ENCODE results near the gene HOXC5.

HOXC5 gene

DNA sequence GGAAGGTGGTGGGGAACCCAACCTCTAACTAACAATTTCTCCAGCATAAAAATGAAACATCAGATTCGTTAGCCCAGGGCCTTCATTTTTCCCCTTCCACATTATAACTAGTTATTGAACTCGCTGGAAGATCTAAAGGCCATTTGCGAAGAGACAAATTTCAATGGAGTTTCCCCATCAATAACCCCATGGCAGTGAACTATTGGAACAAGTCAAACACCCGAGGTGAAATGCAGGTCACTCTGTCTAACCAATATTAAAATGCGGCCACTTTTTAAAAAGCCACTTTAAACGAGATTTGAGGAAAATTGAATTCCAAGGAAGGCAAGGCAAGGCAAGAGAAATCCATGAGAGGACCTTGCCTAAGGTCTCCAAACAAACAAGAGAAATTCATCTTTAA is 16.3 kb downstream of the HOXC5 start:
- DNase-seq = no peak

DNA sequence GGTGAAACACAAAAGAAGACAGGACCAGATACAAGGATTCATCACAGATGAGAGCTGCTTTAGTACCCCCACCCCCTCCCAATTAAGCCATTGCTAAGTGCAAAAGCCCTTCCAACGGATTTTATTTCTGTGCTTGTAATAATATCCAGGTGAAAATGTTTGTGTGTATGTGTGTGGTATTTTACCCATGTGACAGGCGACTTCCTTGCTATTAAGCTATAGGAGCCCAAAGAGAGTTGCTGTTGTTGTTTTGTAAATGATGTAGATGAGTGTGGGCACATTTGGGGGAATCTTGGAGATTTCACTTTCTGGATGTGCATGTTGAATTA is 17.6 kb downstream of the HOXC5 start:
- DNase-seq = no peak

DNA sequence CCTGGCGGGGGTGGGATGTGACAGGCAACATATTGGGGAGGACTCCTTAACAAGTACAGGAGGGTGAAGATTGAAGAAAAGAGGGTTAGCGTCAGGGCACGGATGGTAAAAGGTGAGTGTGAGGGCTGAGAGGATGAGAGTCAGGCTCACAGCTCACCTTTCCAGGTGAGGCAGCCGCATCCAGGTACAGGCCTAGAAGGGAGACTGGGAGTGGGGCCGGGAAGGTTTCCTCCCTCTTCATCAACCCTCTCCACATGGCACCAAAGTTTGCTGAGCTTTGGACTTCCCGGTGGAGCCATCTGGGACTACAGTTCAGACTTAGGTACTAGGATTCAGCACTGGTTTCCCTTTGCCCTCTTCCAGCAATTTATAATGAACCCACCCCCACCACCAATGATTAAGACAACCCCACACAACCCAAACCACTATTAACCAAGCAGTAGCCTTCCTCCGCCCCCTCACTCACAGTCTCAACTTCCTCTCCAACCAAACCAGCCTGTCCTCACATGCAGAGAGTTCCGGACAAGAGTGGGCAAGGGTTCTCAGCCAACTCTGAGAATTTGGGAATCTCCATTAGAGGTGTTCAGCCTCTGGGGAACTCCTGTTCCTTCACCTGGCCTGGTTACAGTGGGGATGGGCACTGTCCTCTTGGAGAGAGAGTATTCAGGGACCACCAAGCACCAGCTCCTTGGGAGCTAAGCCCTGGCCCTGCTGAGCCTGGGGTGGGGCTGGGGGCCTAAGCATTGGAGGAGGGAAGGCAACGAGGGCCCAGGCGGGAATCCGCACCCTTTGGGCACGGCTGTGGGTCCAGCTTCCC is 18.4 kb downstream of the HOXC5 start:
- no peak for DNase-seq

DNA sequence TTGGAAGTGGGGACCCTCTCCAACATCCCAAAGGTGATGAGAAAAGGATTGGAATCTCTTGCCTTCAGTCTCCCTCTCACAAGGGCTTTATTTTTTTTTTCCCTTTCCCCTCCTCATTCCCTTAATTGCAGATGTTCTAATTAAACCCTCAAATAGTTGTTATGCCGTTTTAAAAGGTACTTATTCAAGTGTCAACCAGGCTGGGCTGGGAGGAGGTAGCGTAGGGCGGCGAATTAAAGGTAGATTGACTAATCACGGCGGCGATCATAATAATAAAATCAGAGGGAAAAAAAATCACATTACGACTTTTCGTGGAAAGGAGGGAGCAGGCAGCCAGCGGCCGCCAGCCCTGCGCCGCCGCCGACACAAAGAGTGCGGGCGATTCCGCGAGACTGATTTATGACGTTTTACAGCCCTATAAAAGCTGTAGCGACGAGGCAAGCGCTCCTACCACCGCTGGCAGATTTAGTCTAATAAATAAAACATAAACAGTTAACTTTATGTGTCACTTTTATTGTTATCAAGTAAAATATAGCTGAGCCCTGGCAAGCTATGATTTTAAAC is 19.1 kb downstream of the HOXC5 start:
- no peak for DNase-seq

DNA sequence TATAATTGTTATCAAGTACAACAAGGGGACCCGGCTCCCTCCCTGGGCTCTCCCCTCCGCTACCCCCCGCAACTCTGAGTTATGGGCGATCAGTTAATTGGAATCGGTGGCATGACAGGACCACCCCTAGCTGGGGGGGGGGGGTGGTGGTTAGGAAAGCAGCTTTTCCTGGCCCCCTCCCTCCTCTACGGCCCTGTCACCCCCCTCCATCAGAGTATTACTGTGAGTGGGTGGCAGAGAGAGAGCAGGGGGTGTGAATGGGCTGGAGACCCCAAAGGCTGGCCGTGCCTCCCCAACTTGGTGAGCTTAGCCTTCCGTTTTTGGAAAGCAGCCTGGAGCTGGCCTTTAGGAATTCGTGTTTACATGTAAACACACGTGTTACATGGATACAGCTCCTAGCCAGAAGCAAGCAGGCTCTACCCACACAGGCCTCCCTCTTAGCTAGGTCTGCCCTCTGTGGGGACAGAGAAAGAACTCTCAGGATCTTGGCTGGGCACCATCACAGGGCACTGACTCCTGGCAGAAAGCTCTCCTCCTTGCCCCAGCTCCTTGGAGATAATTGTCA is 19.7 kb downstream of the HOXC5 start:
- DNase-seq = no peak

DNA sequence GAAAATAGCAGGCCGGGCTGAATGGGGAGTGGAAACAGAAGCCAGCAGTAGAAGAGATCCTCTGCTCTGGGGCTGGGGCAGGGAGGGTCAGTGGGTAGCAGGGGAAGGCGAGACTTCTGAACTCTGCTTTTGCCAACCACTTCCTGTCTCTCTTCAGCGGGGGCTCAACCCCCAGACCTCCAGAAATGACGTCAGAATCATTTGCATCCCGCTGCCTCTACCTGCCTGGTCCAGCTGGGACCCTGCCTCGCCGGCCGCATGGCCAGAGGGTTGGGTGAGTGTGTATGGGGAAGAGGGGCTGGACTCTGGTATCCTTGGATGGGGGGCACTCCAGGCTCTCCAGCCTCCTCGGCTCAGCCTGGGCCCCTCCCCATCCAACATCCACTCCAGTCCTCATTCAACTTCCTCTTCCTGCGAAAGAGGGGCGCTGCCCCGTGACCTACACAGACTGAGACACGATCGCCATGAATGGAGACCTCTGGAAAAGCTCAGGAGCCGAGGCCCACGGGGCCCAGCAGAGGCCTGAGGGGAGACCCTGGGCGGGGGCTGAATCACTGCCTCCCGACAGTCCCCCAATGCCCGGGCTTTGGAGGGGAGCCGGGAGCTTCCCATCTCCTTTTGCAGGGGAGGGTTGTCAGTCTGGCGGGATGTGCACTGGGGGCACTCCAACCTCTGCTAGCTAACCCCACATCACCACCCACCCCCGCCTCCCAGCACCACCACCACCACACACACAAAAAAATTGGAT is 20.3 kb downstream of the HOXC5 start:
- no peak for DNase-seq

DNA sequence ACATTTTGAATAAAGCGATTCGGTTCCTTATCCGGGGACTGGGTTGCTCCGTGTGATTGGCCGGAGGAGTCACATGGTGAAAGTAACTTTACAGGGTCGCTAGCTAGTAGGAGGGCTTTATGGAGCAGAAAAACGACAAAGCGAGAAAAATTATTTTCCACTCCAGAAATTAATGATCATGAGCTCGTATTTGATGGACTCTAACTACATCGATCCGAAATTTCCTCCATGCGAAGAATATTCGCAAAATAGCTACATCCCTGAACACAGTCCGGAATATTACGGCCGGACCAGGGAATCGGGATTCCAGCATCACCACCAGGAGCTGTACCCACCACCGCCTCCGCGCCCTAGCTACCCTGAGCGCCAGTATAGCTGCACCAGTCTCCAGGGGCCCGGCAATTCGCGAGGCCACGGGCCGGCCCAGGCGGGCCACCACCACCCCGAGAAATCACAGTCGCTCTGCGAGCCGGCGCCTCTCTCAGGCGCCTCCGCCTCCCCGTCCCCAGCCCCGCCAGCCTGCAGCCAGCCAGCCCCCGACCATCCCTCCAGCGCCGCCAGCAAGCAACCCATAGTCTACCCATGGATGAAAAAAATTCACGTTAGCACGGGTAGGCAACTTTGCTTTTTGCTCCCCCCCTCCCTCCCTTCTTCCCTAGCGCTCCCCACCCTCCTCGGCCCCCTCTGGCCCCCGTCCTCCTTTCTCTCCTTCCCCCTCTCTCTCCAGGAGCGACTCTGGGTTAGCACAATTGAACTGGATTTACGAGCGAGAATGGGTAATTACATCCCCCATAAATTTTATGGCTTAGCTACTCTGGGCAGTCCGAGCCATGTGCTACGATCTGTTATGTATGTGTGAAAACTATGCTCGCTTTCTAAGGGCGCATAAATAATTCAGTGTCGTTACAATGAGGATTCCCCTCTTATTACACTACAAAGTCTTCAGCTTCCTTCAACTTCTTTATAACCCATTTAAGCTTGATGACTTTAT is 21.2 kb downstream of the HOXC5 start, which contains the start of gene HOXC4:
HOXC4 (plus strand) TSS at position 85 of the 991 bp plus-strand sequence; CDS start at position 173, 88 bp downstream.
- DNase-seq = no peak

DNA sequence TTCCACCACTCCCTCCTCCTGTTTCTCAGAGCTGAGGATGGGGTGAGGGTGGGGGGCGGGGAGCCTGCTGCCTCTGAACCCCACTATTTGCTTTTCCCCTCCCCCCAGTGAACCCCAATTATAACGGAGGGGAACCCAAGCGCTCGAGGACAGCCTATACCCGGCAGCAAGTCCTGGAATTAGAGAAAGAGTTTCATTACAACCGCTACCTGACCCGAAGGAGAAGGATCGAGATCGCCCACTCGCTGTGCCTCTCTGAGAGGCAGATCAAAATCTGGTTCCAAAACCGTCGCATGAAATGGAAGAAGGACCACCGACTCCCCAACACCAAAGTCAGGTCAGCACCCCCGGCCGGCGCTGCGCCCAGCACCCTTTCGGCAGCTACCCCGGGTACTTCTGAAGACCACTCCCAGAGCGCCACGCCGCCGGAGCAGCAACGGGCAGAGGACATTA is 21.9 kb downstream of the HOXC5 start:
- DNase-seq = no peak

DNA sequence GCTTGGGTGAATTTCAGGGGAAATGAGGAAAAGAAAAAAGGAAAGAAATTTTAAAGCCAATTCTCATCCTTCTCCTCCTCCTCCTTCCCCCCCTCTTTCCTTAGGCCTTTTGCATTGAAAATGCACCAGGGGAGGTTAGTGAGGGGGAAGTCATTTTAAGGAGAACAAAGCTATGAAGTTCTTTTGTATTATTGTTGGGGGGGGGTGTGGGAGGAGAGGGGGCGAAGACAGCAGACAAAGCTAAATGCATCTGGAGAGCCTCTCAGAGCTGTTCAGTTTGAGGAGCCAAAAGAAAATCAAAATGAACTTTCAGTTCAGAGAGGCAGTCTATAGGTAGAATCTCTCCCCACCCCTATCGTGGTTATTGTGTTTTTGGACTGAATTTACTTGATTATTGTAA is 22.7 kb downstream of the HOXC5 start:
- DNase-seq = no peak

DNA sequence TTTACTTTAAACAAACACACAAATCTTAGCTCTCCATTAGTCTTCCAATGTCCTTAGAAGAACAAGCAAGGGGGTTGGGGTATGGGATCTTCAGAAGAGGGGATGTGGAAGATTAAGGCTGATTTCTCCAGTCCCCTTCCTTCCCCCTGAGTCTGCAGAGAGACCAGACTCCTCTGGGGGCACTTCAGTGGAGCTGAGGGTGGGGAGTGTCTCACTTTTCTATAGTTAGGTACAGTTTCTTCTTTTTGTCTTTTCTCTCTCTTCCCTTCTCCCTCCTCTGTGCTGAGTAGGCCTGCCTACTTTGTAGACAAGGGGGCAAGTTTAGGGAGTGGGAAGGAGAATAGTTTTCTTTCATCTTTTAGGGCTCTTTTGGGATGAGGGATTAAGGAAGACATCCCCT is 23.3 kb downstream of the HOXC5 start:
- no peak for DNase-seq

DNA sequence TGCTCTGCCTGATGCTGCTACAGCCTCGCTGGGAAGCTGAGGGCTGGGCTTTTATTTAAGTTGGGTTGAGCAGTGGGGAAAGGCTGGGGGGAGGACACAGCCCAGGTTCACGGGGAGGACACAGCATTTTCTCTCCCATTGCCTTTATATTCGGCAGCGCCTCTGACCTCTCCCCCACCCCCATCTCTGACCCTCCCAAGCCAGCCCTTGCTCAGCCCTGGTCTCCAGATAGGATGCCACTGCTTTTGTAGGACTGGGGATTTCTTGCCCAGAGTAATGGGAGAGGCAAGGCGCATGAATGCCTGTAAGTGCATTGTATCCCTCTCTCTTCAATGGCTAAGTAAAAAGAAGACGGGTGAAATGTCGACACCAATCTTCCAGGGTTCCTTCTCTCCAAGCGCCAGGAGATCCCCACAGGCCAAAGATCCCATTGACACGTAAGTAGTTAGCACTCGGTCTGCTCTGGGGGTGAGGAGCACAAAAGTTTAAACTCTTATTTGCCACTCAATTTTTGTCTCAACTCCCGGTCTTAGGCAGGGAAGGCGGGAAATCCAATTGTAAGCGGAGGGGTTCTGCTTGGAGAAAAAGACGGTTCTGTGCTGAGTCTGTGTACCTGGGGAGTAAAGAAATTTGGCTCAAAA is 25.4 kb downstream of the HOXC5 start:
- DNase-seq = no peak

DNA sequence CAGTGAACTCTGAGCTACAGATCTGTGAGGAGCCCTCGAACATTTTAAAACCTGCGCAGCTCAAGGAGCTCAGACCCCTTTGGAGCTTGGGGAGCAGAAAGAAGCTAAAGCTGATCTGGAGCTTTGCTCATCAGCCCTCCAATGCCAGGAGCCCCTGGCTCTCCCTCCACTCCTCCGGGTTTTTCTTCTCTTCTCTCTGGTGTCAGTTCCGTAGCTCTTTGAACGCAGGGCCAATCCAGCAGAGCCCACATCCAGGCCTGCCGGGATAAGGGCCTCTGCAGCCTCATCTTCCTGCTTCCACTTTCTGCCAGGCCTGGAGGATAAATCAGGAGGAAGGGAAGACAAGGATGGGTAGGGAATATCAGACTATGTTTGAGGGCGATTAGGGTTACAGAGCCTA is 26.8 kb downstream of the HOXC5 start:
- DNase-seq = no peak

DNA sequence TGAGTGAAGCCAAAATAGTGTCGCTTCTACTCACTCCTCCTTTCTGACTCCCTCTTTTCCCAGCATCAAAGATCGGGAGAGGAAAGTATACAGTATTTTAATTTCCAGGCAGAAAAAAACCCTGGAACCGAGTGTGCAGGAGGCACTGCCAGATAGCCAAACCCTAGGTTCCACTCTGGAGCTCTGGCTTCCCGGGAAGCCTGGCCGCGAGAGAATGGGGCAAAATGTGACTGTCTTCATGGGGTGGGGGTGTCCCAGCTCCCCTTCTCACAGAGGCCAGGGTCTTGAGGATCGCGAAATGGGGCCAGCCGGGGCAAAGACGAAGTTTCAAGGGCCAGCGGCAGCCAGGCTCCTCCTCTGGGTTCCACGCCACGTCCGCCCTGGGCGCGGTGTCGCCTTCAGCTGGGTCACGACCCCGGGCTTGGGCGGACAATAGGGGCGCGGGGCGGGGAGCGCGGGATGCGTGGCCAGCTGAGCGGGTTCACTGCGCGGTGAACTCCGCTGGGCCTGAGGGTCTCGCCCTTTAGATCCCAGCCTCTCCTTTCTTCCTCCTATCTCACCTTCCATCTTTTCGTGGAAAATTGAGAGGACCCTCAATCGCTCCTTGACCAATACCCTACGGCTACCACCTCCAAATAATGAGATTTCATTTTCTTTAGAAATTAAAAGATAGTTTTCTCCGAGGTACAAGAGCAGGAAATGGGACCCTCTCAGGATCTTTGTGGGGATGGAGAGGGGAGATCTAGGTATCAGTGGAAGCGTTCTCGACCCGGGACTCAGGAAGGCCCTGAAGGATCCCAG is 27.5 kb downstream of the HOXC5 start:
- no peak for DNase-seq

DNA sequence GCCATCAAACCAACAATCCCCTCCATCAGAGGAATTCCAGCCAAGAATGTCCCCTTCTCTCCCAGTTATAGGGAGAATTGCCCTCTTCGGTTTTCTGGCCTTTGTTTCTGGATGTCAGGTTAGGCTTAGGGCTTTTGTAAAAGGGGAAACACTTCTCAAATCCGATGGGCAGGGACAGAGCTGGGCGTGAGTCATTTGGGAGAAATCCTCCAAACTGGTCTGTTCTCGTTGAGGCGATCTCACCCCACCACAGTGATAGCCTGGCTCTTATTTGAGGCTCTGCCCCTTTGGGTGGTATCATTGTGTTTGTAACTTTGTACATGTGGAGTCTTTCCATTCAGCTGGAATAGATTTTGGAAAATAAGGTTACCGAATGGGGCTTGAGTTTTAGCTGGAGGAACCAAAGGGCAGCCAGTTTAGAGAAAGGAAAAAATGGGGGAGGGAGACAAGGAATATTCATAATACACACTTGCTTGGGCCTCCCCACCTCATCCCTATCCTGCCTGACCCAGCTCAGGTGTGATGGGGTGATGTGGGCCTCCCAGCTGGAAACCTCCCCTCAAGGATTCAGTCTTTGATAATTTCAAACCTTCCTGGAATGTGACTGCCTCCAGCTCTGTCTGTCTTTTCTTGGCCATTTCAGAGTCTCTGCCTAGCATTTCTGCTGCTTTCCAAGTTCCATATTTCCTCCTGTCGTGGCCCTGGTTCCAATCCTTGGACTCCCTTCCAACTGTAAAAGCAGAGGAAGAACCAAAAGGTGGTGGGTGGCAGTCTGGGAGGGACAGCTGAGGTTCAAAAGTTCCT is 28.3 kb downstream of the HOXC5 start:
- DNase-seq = no peak

DNA sequence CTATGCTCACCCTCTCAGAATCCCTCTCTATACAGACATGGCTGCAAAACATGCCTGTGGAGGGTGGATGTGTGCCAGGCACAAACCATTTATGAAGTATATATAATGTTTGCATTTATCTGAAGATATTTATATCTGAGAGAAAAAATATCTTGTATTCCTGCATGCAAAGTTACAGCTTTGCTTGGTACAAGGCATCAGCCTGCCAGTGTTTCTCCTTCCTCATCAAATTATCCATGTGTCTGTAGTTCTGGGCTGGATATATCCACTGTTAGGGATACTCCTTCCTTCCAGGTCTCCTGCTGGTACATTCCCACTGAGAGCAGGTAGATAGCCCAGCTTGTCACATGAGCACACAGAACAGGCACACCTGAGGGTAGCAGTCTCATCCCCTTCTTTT is 32.8 kb downstream of the HOXC5 start:
- no peak for DNase-seq

DNA sequence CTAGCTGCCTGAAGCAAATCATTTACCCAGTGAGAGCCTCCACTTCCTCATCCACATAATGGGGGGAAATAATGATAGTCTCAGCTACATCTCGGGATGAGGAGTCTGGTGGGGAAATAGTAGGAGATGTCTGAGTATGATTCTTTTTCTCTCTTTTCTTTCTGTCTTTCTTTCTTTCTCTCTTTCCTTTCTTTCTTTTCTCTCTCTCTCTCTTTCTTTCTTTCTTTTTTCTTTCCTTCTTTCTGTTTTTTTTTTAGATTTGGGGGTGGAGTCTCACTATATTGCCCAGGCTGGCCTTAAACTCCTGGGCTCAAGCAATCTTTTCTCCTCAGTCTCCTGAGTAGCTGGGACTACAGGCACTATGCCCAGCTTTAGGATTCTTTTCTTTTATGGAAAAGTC is 33.6 kb downstream of the HOXC5 start:
- DNase-seq = no peak

DNA sequence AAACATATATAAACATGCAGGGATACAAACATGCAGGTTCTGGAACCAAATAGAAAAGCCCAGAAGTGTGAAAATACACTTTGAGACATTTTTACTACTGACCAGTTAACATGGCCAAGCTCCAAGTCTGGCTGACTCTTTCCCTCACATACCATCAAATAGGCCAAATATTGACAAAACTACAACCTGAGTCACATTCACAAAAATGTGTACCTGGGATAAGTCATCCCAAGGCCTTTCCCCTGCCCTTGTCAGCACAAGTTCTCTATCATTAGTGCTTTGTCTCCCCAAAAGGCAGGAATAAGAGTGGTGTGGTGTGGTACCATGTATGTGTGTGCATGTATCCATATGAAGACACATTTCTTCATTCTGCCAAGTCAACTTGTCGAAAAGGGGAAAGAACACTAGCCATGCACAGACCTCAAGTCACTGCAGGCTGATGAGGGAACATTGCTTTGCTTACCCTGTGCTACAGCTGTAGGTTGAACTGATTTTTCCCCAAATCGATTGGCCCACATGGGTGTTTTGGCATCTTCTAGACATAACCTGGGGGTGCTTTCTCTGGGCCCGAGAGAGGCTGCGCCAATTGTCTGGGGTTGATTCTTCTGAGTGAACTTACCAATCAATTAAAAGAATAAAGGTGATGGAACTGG is 35.7 kb downstream of the HOXC5 start:
- no peak for DNase-seq

DNA sequence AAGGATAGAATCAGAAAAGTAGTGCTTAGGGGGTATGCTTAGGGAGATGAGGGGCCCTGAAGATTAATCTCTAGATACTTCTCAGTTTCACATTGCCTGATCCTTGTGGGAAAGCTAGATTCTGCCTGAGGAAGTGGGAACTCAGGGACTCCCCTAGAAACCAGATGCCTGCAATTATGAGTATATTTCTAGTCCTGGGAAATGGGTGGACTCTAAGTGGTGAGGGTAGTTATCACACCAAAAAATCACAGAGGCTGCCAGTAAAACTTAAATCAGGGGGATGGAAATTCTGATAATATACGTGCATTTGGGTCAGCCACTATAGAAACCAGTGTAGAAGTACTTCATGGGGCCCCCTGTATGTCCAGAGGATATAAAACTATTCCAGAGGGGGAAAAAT is 39.1 kb downstream of the HOXC5 start:
- DNase-seq = no peak

DNA sequence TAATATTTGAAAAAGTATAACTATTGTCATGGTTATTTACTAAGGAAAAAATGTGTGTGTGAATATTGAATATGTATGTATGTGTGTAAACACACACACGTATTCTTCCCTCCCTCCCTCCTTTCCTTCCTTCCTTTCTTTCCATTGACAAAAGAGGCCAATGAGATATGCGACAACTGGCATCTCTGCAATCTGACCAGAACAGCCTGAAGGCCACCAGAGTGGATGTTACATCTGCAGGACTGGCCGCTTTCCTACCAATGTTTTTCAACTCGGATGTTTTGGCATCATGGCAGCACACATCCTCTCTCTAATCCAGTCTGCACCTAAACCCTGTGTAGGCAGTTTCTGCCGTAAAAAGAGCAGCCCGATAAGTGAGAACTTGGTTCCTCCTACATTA is 41.5 kb downstream of the HOXC5 start:
- DNase-seq = no peak

DNA sequence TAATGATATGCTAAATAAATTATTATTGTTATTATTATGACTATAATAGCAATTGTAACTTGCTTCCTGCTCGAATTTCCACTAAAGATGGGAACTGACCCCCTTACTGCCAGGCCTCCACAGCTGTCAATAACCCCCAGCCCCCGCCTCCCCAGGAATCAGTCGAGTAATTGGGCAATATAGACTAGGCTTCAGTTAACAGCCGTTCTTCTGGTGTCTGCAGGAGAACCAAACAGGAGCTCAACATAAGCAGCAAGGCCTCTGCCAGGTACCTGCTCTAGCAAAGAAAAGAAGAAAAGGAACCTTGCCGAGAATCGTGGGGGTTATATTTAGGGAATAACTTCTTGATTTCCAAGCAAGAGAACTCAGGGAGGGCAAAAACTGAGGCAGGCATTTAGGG is 42.6 kb downstream of the HOXC5 start:
- no peak for DNase-seq
